ENCODE measurements around the gene IQCH. TPM values are rescaled to one million over a fixed set of nuclear protein-coding genes. Genes with fewer than 3 reads are reported as not detected.

IQCH gene
- total and polyA plus RNA-seq, 2 of the 4 experiments (the other 2 are of a cell fraction) = 0.60 to 2.5 TPM

- Histone ChIP-seq H3K9me1 (ENCODE audit: insufficient read depth, low read length) (no peaks in the 10 kb centered on the region), H2BK20ac (ENCODE audit: low read depth, low read length) (no peak overlapping the region), H2BK120ac (ENCODE audit: low read depth, low read length) (no peak overlapping the region), H3K23ac (ENCODE audit: low read depth, low read length) (no peak overlapping the region), H3K4me1 (ENCODE audit: control insufficient read depth, insufficient read depth, low read length) (peaks cover 2% of the 10 kb centered on the region; the same call in 1 of the 2 replicates), H2AFZ (replicated peaks; ENCODE audit: low read length, poor library complexity) (no peak overlapping the region), H3K79me1 (ENCODE audit: low read depth in 1 of 2, low read length in 2 of 2) (no peaks in the 10 kb centered on the region), H3K36me3 (ENCODE audit: control insufficient read depth, insufficient read depth, low read length) (no peaks in the 10 kb centered on the region), H4K91ac (ENCODE audit: insufficient read depth, low read depth, low read length) (no peak overlapping the region), H2AK9ac (replicated peaks; ENCODE audit: low read depth, low read length, poor library complexity) (no peak overlapping the region), H3K18ac (ENCODE audit: low read depth, low read length) (no peak overlapping the region), H2BK15ac (ENCODE audit: low read depth, low read length) (no peak overlapping the region), H3K4me2 (ENCODE audit: low read depth, low read length) (no peak overlapping the region), H3K9me3 (ENCODE audit: control insufficient read depth, insufficient read depth, low read length) (no peaks in the 10 kb centered on the region), H3K27ac (ENCODE audit: insufficient read depth, low read length) (no peak overlapping the region), H4K5ac (ENCODE audit: low read depth, low read length) (no peak overlapping the region), H2AK5ac (ENCODE audit: low read depth, low read length) (no peak overlapping the region), H3K9ac (ENCODE audit: low read depth, low read length) (no peak overlapping the region), H3K4me3 (ENCODE audit: insufficient read depth, low read depth, low read length) (no peak overlapping the region), H4K8ac (ENCODE audit: low read depth in 2 of 2, low read length in 2 of 2) (no peak overlapping the region), H3K27me3 (ENCODE audit: control insufficient read depth, insufficient read depth, low read length) (no peaks in the 10 kb centered on the region), H3K14ac (replicated peaks; ENCODE audit: low read depth, low read length) (no peak overlapping the region), H4K20me1 (ENCODE audit: insufficient read depth, low read length) (no peaks in the 10 kb centered on the region), H3K4ac (ENCODE audit: low read depth, low read length) (no peak overlapping the region), H2BK5ac (ENCODE audit: low read depth, low read length, poor library complexity, severe bottlenecking) (no peak overlapping the region), H3K56ac (ENCODE audit: extremely low read depth, insufficient read depth, low read length) (no peak overlapping the region)
- ATAC-seq (ENCODE audit: low read depth) (no peak), DNase-seq (no peak)
- ChIA-PET POLR2A (ENCODE audit: unreplicated experiment) (no interaction called here), CTCF (interaction anchor here (1.0 kb wide), 1 partner anchor 12 kb away, joined by 3 read pairs; no protein-coding TSS in a partner anchor)
- TF ChIP-seq, protein P1, sequence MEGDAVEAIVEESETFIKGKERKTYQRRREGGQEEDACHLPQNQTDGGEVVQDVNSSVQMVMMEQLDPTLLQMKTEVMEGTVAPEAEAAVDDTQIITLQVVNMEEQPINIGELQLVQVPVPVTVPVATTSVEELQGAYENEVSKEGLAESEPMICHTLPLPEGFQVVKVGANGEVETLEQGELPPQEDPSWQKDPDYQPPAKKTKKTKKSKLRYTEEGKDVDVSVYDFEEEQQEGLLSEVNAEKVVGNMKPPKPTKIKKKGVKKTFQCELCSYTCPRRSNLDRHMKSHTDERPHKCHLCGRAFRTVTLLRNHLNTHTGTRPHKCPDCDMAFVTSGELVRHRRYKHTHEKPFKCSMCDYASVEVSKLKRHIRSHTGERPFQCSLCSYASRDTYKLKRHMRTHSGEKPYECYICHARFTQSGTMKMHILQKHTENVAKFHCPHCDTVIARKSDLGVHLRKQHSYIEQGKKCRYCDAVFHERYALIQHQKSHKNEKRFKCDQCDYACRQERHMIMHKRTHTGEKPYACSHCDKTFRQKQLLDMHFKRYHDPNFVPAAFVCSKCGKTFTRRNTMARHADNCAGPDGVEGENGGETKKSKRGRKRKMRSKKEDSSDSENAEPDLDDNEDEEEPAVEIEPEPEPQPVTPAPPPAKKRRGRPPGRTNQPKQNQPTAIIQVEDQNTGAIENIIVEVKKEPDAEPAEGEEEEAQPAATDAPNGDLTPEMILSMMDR (conservative IDR thresholded peaks at IDR 0.05; ENCODE audit: low read depth, low read length) = no peak
- TF ChIP-seq POLR2A (IDR thresholded peaks at IDR 0.05; ENCODE audit: low read depth, low read length) = no peak
- TF ChIP-seq BHLHE40 (IDR thresholded peaks at IDR 0.05; ENCODE audit: low read depth, low read length) = no peak
- TF ChIP-seq MXI1 (IDR thresholded peaks at IDR 0.05; ENCODE audit: borderline replicate concordance, low read depth, low read length) = no peak
- TF ChIP-seq RFX5 (IDR thresholded peaks at IDR 0.05; ENCODE audit: low read depth, low read length) = no peak
- TF ChIP-seq SMC3 (IDR thresholded peaks at IDR 0.05; ENCODE audit: low read depth, low read length) = no peak
- TF ChIP-seq RCOR1 (IDR thresholded peaks at IDR 0.05; ENCODE audit: insufficient replicate concordance, low read length) = no peak
- TF ChIP-seq CHD1 (IDR thresholded peaks at IDR 0.05; ENCODE audit: low read depth, low read length) = no peak
- TF ChIP-seq, protein P2, sequence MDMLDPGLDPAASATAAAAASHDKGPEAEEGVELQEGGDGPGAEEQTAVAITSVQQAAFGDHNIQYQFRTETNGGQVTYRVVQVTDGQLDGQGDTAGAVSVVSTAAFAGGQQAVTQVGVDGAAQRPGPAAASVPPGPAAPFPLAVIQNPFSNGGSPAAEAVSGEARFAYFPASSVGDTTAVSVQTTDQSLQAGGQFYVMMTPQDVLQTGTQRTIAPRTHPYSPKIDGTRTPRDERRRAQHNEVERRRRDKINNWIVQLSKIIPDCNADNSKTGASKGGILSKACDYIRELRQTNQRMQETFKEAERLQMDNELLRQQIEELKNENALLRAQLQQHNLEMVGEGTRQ (IDR thresholded peaks at IDR 0.05; ENCODE audit: low read depth, low read length) = no peak
- TF ChIP-seq NFE2L2 (IDR thresholded peaks at IDR 0.05; ENCODE audit: low read depth, low read length) = no peak
- intact Hi-C loops (cut with micrococcal nuclease) = no loop called here
- in situ Hi-C loops (cut with MboI; ENCODE audit: low sequenced_read_pairs) = no loop called here
- dilution Hi-C loops (cut with HindIII; ENCODE audit: low sequenced_read_pairs, unreplicated experiment) = no loop called here
- WGBS, 2 experiments (ENCODE audit: extremely low coverage in 2 of 2, insufficient read length in 1 of 2) = no CpG with 5 or more reads among the region's 1 CpG
- no TSS peak for BruUV-seq (replicated peaks)
Observed at GRCh38 chr15:67533873-67534272, 279.3 kb downstream of the IQCH start.
